ENCODE results near the gene ZPBP2. TPM values are rescaled to one million over a fixed set of nuclear protein-coding genes. Genes with fewer than 3 reads are reported as not detected.
A peak's percentile ranks its signal among the peaks of the same experiment; 100 is the strongest.

The ZPBP2 gene
- total and polyA plus RNA-seq, 2 of the 13 experiments (the other 11 are each of a cell fraction or from before 2014, with no cell fraction given): not detected

DNA sequence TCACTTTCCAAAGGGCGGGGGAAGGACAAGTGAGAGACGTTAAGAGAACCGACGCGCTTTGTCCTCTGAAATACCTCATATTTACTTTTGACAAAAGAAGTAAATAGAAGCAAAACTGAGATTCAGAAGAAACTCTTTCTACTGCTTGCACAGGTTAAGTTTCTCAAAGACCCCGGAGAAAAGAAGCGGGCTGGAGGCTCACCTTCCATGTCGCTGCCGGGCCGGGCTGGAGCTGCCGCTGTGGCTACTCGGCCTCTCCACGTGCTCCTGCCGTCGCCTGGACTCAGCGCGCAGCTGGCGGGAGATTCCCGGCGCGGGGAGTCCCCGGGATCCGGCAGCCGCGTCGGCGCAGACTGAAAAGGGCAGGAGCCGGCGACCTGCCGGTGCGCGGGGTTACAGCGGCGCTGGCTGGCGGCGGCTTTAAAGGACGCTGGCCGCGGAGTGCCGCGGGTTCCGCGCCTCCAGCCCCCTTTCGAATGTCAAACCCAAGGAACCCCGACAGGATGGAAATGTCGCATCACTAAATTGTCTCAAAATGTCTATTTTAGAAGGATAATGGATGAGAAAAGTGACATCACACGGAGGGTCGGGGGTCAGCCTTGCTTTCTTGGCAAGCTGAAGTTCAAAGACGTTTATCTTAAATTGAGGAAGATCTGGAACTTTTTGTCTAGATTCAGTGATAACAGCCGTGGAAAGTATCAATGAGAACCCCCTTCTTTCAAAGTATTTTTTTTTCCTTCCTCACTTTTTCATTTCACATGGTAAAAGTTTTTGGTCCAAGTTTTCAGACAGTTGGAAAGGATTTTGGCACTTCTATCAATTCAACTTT is 3.9 kb upstream of the ZPBP2 start, which contains the start of gene IKZF3 (continued):
- TF ChIP-seq USF2 (IDR thresholded peaks at IDR 0.05; ENCODE audit: low read depth, low read length) (no peak), USF2 (CRISPR knock-in tag; IDR thresholded peaks at IDR 0.05; ENCODE audit: borderline replicate concordance) (no peak), TBL1XR1 (IDR thresholded peaks at IDR 0.05; ENCODE audit: borderline replicate concordance, low read length, partially characterized antibody) (no peak), ZNF781 (CRISPR knock-in tag; IDR thresholded peaks at IDR 0.05; ENCODE audit: borderline replicate concordance, not compliant biosample characterization) (peak; percentile 96), ZNF451 (CRISPR knock-in tag; IDR thresholded peaks at IDR 0.05) (peak; percentile 97), MED1 (CRISPR knock-in tag; IDR thresholded peaks at IDR 0.05) (peak; percentile 86), ZNF446 (CRISPR knock-in tag; IDR thresholded peaks at IDR 0.05) (peak; percentile 94; the same call in 1 of the 2 replicates), SP1 (IDR thresholded peaks at IDR 0.05) (no peak), SP1 (CRISPR knock-in tag; IDR thresholded peaks at IDR 0.05) (no peak), ZNF720 (CRISPR knock-in tag; IDR thresholded peaks at IDR 0.05) (no peak), KLF9 (CRISPR knock-in tag; IDR thresholded peaks at IDR 0.05; ENCODE audit: low read depth) (peak; percentile 90; the same call in 1 of the 2 replicates), PLRG1 (conservative IDR thresholded peaks at IDR 0.05) (no peak), CEBPB (IDR thresholded peaks at IDR 0.05; ENCODE audit: borderline replicate concordance, low read depth, low read length) (no peak), ZNF747 (CRISPR knock-in tag; IDR thresholded peaks at IDR 0.05; ENCODE audit: borderline replicate concordance) (peak; percentile 96), ZSCAN25 (CRISPR knock-in tag; IDR thresholded peaks at IDR 0.05) (peak; percentile 91)
- TF ChIP-seq, protein P1, sequence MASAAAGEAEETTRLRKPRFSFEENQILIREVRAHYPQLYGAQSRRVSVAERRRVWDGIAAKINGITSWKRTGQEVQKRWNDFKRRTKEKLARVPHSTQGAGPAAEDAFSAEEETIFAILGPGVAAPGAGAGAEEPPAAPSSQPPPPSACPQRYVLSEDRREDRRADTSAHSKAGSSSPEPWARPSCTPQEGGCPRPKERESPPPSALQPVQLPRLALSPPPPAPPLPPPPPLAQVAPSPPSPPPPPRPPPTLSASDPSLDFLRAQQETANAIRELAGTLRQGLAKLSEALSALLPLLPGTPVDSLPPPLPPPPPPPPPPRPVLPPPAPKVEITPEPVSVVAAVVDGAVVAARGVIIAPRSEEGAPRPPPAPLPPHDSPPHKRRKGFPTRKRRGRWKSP (CRISPR knock-in tag; IDR thresholded peaks at IDR 0.05): peak; percentile 99
- TF ChIP-seq, protein P2, sequence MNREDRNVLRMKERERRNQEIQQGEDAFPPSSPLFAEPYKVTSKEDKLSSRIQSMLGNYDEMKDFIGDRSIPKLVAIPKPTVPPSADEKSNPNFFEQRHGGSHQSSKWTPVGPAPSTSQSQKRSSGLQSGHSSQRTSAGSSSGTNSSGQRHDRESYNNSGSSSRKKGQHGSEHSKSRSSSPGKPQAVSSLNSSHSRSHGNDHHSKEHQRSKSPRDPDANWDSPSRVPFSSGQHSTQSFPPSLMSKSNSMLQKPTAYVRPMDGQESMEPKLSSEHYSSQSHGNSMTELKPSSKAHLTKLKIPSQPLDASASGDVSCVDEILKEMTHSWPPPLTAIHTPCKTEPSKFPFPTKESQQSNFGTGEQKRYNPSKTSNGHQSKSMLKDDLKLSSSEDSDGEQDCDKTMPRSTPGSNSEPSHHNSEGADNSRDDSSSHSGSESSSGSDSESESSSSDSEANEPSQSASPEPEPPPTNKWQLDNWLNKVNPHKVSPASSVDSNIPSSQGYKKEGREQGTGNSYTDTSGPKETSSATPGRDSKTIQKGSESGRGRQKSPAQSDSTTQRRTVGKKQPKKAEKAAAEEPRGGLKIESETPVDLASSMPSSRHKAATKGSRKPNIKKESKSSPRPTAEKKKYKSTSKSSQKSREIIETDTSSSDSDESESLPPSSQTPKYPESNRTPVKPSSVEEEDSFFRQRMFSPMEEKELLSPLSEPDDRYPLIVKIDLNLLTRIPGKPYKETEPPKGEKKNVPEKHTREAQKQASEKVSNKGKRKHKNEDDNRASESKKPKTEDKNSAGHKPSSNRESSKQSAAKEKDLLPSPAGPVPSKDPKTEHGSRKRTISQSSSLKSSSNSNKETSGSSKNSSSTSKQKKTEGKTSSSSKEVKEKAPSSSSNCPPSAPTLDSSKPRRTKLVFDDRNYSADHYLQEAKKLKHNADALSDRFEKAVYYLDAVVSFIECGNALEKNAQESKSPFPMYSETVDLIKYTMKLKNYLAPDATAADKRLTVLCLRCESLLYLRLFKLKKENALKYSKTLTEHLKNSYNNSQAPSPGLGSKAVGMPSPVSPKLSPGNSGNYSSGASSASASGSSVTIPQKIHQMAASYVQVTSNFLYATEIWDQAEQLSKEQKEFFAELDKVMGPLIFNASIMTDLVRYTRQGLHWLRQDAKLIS (CRISPR knock-in tag; IDR thresholded peaks at IDR 0.05): 0 out of 2 replicates have a peak, but pooled peaks have one; percentile 61
- TF ChIP-seq, protein P3, sequence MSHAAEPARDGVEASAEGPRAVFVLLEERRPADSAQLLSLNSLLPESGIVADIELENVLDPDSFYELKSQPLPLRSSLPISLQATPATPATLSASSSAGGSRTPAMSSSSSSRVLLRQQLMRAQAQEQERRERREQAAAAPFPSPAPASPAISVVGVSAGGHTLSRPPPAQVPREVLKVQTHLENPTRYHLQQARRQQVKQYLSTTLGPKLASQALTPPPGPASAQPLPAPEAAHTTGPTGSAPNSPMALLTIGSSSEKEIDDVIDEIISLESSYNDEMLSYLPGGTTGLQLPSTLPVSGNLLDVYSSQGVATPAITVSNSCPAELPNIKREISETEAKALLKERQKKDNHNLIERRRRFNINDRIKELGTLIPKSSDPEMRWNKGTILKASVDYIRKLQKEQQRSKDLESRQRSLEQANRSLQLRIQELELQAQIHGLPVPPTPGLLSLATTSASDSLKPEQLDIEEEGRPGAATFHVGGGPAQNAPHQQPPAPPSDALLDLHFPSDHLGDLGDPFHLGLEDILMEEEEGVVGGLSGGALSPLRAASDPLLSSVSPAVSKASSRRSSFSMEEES (CRISPR knock-in tag; IDR thresholded peaks at IDR 0.05): peak; percentile 88
